Adipocyte (in vitro differentiated cells): ENCODE measurements around the gene KLF16.

ENCODE experiments used
- DNase-seq: peaks from one replicate; pipeline ENCODE4 v3.0.0-alpha.2; 2015; ENCODE audit warnings: low read depth
- H3K27me3 ChIP-seq: replicated peaks from 2 replicates; pipeline ENCODE4 v1.7.0; 2013; ENCODE audit warnings: mild to moderate bottlenecking, low read length, moderate library complexity; ENCODE audit not compliant: control insufficient read depth, insufficient read depth
- H3K36me3 ChIP-seq: 2 replicates; pipeline ENCODE4 v1.7.0; 2013; ENCODE audit warnings: low read length, mild to moderate bottlenecking, moderate library complexity; ENCODE audit not compliant: control insufficient read depth, insufficient read depth, severe bottlenecking
- H3K4me1 ChIP-seq: 2 replicates; pipeline ENCODE4 v1.7.0; 2013; ENCODE audit warnings: mild to moderate bottlenecking, low read length, moderate library complexity; ENCODE audit not compliant: control insufficient read depth, insufficient read depth
- H3K4me3 ChIP-seq: 2 replicates; pipeline ENCODE4 v1.7.0; 2013; ENCODE audit warnings: mild to moderate bottlenecking, low read length, moderate library complexity
- H3K9ac ChIP-seq: 2 replicates; pipeline ENCODE4 v1.7.0; 2013; ENCODE audit warnings: mild to moderate bottlenecking, low read length, moderate library complexity
- H3K9me3 ChIP-seq: 2 replicates; pipeline ENCODE4 v1.7.0; 2013; ENCODE audit warnings: mild to moderate bottlenecking, low read length, moderate library complexity; ENCODE audit not compliant: control insufficient read depth

Gene KLF16

GRCh38 chr19:1806184-1807029 is 57.0 kb downstream of the KLF16 start:
- H3K4me3 ChIP-seq: no peak overlapping the region
- H3K9ac ChIP-seq: no peak overlapping the region
- no peaks in the 10 kb centered on the region for H3K36me3 ChIP-seq
- DNase-seq: no peak
- no peaks in the 10 kb centered on the region for H3K27me3 ChIP-seq
- H3K4me1 ChIP-seq: peaks cover under 1% of the 10 kb centered on the region
- peaks cover 2% of the 10 kb centered on the region for H3K9me3 ChIP-seq

GRCh38 chr19:1805401-1806183 is 57.8 kb downstream of the KLF16 start:
- Histone ChIP-seq H3K4me3 (no peak overlapping the region), H3K9me3 (peaks cover 2% of the 10 kb centered on the region), H3K4me1 (no peaks in the 10 kb centered on the region), H3K9ac (no peak overlapping the region), H3K36me3 (no peaks in the 10 kb centered on the region), H3K27me3 (no peaks in the 10 kb centered on the region)
- no peak for DNase-seq

GRCh38 chr19:1804858-1805257 is 58.5 kb downstream of the KLF16 start:
- H3K9me3 ChIP-seq: peaks cover 2% of the 10 kb centered on the region
- H3K4me3 ChIP-seq: no peak overlapping the region
- H3K4me1 ChIP-seq: no peaks in the 10 kb centered on the region

More at GRCh38 chr19:1804858-1805257, 58.5 kb downstream of the KLF16 start:
- Histone ChIP-seq H3K9ac (no peak overlapping the region), H3K27me3 (no peaks in the 10 kb centered on the region), H3K36me3 (no peaks in the 10 kb centered on the region)
- no peak for DNase-seq
